HepG2 (cell line): ENCODE measurements around the gene KCTD13. TPM values are rescaled to one million over a fixed set of nuclear protein-coding genes. Genes with fewer than 3 reads are reported as not detected.

Experiments used
- DPF2 ChIP-seq: sonication (generic); formaldehyde crosslinking; IDR thresholded peaks from 2 replicates; pipeline ENCODE4 v1.4.0; 2020; ENCODE audit warnings: mild to moderate bottlenecking, low read depth, missing genetic modification reagents, borderline replicate concordance
- ELF1 ChIP-seq: sonication (generic); formaldehyde crosslinking; IDR thresholded peaks from 2 replicates; pipeline ENCODE4 v1.4.0; 2020; ENCODE audit warnings: missing genetic modification reagents
- HDAC1 ChIP-seq: sonication (generic); formaldehyde crosslinking; IDR thresholded peaks from 2 replicates; pipeline ENCODE4 v1.5.1; 2020; ENCODE audit warnings: mild to moderate bottlenecking, missing genetic modification reagents
- HIVEP1 ChIP-seq: sonication (generic); formaldehyde crosslinking; IDR thresholded peaks from 2 replicates; pipeline ENCODE4 v1.4.0; 2020; ENCODE audit warnings: mild to moderate bottlenecking, missing genetic modification reagents
- HMGA1 ChIP-seq: sonication (generic); formaldehyde crosslinking; conservative IDR thresholded peaks from 2 replicates; pipeline ENCODE4 v1.4.0; 2020; ENCODE audit warnings: missing genetic modification reagents
- HNRNPH1 ChIP-seq: fragments of 200-400 bp; formaldehyde crosslinking; optimal IDR thresholded peaks from 2 replicates; pipeline ENCODE3; 2017; ENCODE audit warnings: mild to moderate bottlenecking, low read depth, low read length
- HOXA7 ChIP-seq: sonication (generic); formaldehyde crosslinking; IDR thresholded peaks from 2 replicates; pipeline ENCODE4 v1.8.1; 2022; ENCODE audit warnings: mild to moderate bottlenecking, missing genetic modification reagents, moderate library complexity
- KDM6A ChIP-seq: IDR thresholded peaks from 2 replicates; pipeline ENCODE4 v1.6.1; 2016; ENCODE audit warnings: low read depth
- LCORL ChIP-seq, 2 experiments: fragments of 450-650 bp in 1 of 2; sonication (generic) in 1 of 2; formaldehyde crosslinking in 1 of 2; IDR thresholded peaks; 2 replicates each; pipeline versions ENCODE4 v1.5.0 to v1.6.1; 2017 to 2020; ENCODE audit warnings: antibody characterized with exemption in 1 of 2, missing genetic modification reagents in 1 of 2
- PAF1 ChIP-seq: IDR thresholded peaks from 2 replicates; pipeline ENCODE4 v1.6.1; 2016; ENCODE audit warnings: missing genetic modification reagents, missing compliant biosample characterization
- SALL1 ChIP-seq: sonication (generic); formaldehyde crosslinking; IDR thresholded peaks from 2 replicates; pipeline ENCODE4 v1.8.0; 2022; ENCODE audit warnings: mild to moderate bottlenecking, missing genetic modification reagents
- SMAD1 ChIP-seq: sonication (generic); formaldehyde crosslinking; IDR thresholded peaks from 2 replicates; pipeline ENCODE4 v1.4.0; 2020; ENCODE audit warnings: missing genetic modification reagents, low read depth, mild to moderate bottlenecking, borderline replicate concordance
- TEAD3 ChIP-seq: optimal IDR thresholded peaks from 2 replicates; pipeline ENCODE3; 2016; ENCODE audit warnings: borderline replicate concordance
- ZFP36 ChIP-seq: fragments of 150-350 bp; IDR thresholded peaks from 2 replicates; pipeline ENCODE4 v1.6.1; 2018; ENCODE audit warnings: borderline replicate concordance, low read length, low read depth; ENCODE audit not compliant: partially characterized antibody
- ZIK1 ChIP-seq: sonication (generic); formaldehyde crosslinking; IDR thresholded peaks from 2 replicates; pipeline ENCODE4 v1.5.0; 2020; ENCODE audit warnings: mild to moderate bottlenecking, low read depth, missing genetic modification reagents, borderline replicate concordance
- ZNF33A ChIP-seq: sonication (generic); formaldehyde crosslinking; IDR thresholded peaks from 2 replicates; pipeline ENCODE4 v1.5.1; 2020; ENCODE audit warnings: missing genetic modification reagents, mild to moderate bottlenecking, moderate library complexity, borderline replicate concordance
- ZNF556 ChIP-seq: sonication (generic); formaldehyde crosslinking; IDR thresholded peaks from 2 replicates; pipeline ENCODE4 v1.4.0; 2020; ENCODE audit warnings: mild to moderate bottlenecking, missing genetic modification reagents, borderline replicate concordance
- ZNF674 ChIP-seq: sonication (generic); formaldehyde crosslinking; IDR thresholded peaks from 2 replicates; pipeline ENCODE4 v1.5.0; 2020; ENCODE audit warnings: low read depth, mild to moderate bottlenecking, missing genetic modification reagents
- ZNF678 ChIP-seq: sonication (generic); formaldehyde crosslinking; IDR thresholded peaks from 2 replicates; pipeline ENCODE4 v1.4.0; 2020; ENCODE audit warnings: mild to moderate bottlenecking, missing genetic modification reagents
- polyA plus RNA-seq, 8 experiments: library from polyadenylated mRNA; depleted of rRNA in 3 of 8; stranded (reverse) in 7 of 8; unstranded in 1 of 8; fragments of >200 nt; fragmentation: Illumina TruSeq in 4 of 8; extraction: Trizol in 4 of 8; gene quantifications; 2 replicates each; pipeline versions ENCODE4 v1.2.1 to v1.2.3, GENCODE V29; 2011 to 2016; ENCODE audit warnings: low read depth in 4 of 8, missing spikeins in 1 of 8, mixed read lengths in 1 of 8; ENCODE audit not compliant: insufficient read depth in 1 of 8
- total RNA-seq, 5 experiments: library from RNA; depleted of rRNA; stranded (reverse); fragments of >200 nt; fragmentation: Illumina TruSeq; extraction: Trizol; gene quantifications; 2 replicates each; pipeline ENCODE4 v1.2.3, GENCODE V29; 2016; ENCODE audit warnings: low read depth in 1 of 5
- TF ChIP-seq, protein P1 (sequence below): IDR thresholded peaks from 2 replicates; pipeline ENCODE4 v1.6.1; 2016; ENCODE audit warnings: control low read depth
- TF ChIP-seq, protein P2 (sequence below): sonication (generic); formaldehyde crosslinking; IDR thresholded peaks from 2 replicates; pipeline ENCODE4 v1.8.0; 2022; ENCODE audit warnings: mild to moderate bottlenecking, missing genetic modification reagents, moderate library complexity
- TF ChIP-seq, protein P3 (sequence below): IDR thresholded peaks from 2 replicates; pipeline ENCODE4 v1.6.1; 2016; ENCODE audit warnings: low read depth, control low read depth
- TF ChIP-seq, protein P4 (sequence below), 2 experiments: sonication (generic) in 1 of 2; formaldehyde crosslinking in 1 of 2; IDR thresholded peaks; 2 replicates each; pipeline versions ENCODE4 v1.4.0 to v1.6.1; 2018 to 2020; ENCODE audit warnings: missing genetic modification reagents in 2 of 2, borderline replicate concordance in 1 of 2, low read depth in 1 of 2, mild to moderate bottlenecking in 1 of 2, missing biosample characterization in 1 of 2

KCTD13 gene
- total and polyA plus RNA-seq, 2 of the 13 experiments (the other 11 are each of a cell fraction or from before 2014, with no cell fraction given): 6.3 to 14.7 TPM

DNA sequence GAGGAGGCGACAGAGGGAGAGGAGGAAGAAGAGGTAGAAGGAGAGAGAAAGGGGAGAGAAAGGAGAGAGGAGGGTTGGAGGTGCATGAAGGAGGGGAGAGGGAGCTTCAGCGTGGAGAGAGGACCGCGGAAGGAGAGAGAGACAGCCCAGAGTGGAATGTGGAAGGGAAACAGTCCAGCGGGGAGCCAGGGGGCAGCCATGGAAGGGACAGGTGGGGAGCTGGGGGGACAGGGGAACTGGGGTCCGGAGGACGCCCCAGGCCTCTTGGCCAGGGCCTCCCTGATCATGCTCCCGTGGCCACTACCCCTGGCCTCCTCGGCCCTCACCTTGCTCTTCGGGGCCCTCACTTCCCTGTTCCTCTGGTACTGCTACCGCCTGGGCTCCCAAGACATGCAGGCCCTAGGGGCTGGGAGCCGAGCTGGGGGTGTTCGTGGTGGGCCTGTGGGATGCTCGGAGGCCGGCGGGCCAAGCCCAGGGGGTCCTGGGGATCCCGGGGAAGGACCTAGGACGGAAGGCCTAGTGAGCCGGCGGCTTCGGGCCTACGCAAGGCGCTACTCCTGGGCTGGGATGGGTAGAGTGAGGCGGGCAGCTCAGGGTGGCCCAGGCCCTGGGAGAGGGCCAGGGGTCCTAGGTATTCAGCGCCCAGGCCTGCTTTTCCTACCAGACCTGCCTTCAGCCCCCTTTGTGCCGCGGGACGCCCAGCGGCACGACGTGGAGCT, 25.0 kb downstream of the KCTD13 start (continued):
- TF ChIP-seq, protein P1, sequence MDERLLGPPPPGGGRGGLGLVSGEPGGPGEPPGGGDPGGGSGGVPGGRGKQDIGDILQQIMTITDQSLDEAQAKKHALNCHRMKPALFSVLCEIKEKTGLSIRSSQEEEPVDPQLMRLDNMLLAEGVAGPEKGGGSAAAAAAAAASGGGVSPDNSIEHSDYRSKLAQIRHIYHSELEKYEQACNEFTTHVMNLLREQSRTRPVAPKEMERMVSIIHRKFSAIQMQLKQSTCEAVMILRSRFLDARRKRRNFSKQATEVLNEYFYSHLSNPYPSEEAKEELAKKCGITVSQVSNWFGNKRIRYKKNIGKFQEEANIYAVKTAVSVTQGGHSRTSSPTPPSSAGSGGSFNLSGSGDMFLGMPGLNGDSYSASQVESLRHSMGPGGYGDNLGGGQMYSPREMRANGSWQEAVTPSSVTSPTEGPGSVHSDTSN (CRISPR knock-in tag): no peak
- TF ChIP-seq SMAD1 (CRISPR knock-in tag) (0 out of 2 replicates have a peak, but pooled peaks have one; percentile 17), HDAC1 (CRISPR knock-in tag) (peak; percentile 28; the same call in 1 of the 2 replicates), ZNF556 (CRISPR knock-in tag) (0 out of 2 replicates have a peak, but pooled peaks have one; percentile 2), PAF1 (CRISPR knock-in tag) (no peak), HNRNPH1 (no peak), LCORL (IDR thresholded peaks at IDR 0.05) (0 out of 2 replicates have a peak, but pooled peaks have one; percentile 62), LCORL (CRISPR knock-in tag; IDR thresholded peaks at IDR 0.05) (0 out of 2 replicates have a peak, but pooled peaks have one; percentile 1), SALL1 (CRISPR knock-in tag) (peak; percentile 33; the same call in 1 of the 2 replicates), ZNF674 (CRISPR knock-in tag) (no peak), HIVEP1 (no peak), ZIK1 (CRISPR knock-in tag) (no peak), DPF2 (CRISPR knock-in tag) (no peak), ZFP36 (no peak), HOXA7 (CRISPR knock-in tag) (no peak), TEAD3 (peak; percentile 19), HMGA1 (no peak), ZNF678 (CRISPR knock-in tag) (0 out of 2 replicates have a peak, but pooled peaks have one; percentile 6), ZNF33A (CRISPR knock-in tag) (no peak), ELF1 (CRISPR knock-in tag) (peak; percentile 37; the same call in 1 of the 2 replicates), KDM6A (CRISPR knock-in tag) (0 out of 2 replicates have a peak, but pooled peaks have one; percentile 6)
- TF ChIP-seq, protein P2, sequence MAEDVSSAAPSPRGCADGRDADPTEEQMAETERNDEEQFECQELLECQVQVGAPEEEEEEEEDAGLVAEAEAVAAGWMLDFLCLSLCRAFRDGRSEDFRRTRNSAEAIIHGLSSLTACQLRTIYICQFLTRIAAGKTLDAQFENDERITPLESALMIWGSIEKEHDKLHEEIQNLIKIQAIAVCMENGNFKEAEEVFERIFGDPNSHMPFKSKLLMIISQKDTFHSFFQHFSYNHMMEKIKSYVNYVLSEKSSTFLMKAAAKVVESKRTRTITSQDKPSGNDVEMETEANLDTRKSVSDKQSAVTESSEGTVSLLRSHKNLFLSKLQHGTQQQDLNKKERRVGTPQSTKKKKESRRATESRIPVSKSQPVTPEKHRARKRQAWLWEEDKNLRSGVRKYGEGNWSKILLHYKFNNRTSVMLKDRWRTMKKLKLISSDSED (CRISPR knock-in tag): no peak
- TF ChIP-seq, protein P3, sequence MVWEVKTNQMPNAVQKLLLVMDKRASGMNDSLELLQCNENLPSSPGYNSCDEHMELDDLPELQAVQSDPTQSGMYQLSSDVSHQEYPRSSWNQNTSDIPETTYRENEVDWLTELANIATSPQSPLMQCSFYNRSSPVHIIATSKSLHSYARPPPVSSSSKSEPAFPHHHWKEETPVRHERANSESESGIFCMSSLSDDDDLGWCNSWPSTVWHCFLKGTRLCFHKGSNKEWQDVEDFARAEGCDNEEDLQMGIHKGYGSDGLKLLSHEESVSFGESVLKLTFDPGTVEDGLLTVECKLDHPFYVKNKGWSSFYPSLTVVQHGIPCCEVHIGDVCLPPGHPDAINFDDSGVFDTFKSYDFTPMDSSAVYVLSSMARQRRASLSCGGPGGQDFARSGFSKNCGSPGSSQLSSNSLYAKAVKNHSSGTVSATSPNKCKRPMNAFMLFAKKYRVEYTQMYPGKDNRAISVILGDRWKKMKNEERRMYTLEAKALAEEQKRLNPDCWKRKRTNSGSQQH (CRISPR knock-in tag): no peak
- TF ChIP-seq, protein P4, sequence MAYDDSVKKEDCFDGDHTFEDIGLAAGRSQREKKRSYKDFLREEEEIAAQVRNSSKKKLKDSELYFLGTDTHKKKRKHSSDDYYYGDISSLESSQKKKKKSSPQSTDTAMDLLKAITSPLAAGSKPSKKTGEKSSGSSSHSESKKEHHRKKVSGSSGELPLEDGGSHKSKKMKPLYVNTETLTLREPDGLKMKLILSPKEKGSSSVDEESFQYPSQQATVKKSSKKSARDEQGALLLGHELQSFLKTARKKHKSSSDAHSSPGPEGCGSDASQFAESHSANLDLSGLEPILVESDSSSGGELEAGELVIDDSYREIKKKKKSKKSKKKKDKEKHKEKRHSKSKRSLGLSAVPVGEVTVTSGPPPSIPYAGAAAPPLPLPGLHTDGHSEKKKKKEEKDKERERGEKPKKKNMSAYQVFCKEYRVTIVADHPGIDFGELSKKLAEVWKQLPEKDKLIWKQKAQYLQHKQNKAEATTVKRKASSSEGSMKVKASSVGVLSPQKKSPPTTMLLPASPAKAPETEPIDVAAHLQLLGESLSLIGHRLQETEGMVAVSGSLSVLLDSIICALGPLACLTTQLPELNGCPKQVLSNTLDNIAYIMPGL (CRISPR knock-in tag; IDR thresholded peaks at IDR 0.05; ENCODE audit: borderline replicate concordance in 1 of 2, low read depth in 1 of 2): peak in 1 of 2 experiments; percentile 33; a peak in 1 of 4 replicates
